ENCODE measurements around the gene CCDC141. TPM values are rescaled to one million over a fixed set of nuclear protein-coding genes. Genes with fewer than 3 reads are reported as not detected.
"Not testable (repeated sequence)": the region's sequence is repeated elsewhere in the genome, so short reads cannot be mapped to it uniquely, and the experiment has no call there.

Gene CCDC141
- total and polyA plus RNA-seq, 7 donors = under 0.01 to 8.6 (median 3.8) TPM; not detected in 1

GRCh38 chr2:179096090-179096489, 46.2 kb upstream of the CCDC141 start:
- Histone ChIP-seq H3K4me3 (no peak overlapping the region), H3K9me3 (peaks cover 0 to 3% (median 0%) of the 10 kb centered on the region in 4 donors), H3K27me3 (no peaks in the 10 kb centered on the region), H3K36me3 (no peaks in the 10 kb centered on the region), H3K4me1 (no peaks in the 10 kb centered on the region), H3K27ac (no peak overlapping the region)
- no peak for TF ChIP-seq EP300 (IDR thresholded peaks at IDR 0.05)
- TF ChIP-seq POLR2A (IDR thresholded peaks at IDR 0.05) = no peak
- TF ChIP-seq POLR2AphosphoS5 (IDR thresholded peaks at IDR 0.05) = no peak
- TF ChIP-seq, protein P1, sequence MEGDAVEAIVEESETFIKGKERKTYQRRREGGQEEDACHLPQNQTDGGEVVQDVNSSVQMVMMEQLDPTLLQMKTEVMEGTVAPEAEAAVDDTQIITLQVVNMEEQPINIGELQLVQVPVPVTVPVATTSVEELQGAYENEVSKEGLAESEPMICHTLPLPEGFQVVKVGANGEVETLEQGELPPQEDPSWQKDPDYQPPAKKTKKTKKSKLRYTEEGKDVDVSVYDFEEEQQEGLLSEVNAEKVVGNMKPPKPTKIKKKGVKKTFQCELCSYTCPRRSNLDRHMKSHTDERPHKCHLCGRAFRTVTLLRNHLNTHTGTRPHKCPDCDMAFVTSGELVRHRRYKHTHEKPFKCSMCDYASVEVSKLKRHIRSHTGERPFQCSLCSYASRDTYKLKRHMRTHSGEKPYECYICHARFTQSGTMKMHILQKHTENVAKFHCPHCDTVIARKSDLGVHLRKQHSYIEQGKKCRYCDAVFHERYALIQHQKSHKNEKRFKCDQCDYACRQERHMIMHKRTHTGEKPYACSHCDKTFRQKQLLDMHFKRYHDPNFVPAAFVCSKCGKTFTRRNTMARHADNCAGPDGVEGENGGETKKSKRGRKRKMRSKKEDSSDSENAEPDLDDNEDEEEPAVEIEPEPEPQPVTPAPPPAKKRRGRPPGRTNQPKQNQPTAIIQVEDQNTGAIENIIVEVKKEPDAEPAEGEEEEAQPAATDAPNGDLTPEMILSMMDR (IDR thresholded peaks at IDR 0.05) = no peak
- intact Hi-C loops (cut with DNase I) = no loop called here
- WGBS, 2 donors = 36 to 54% methylated on average over 3 of the region's 3 CpGs
- no peak for DNase-seq

GRCh38 chr2:179092912-179093311, 43.0 kb upstream of the CCDC141 start:
- H3K27me3 ChIP-seq; H3K36me3 ChIP-seq; intact Hi-C loops (cut with DNase I); H3K4me1 ChIP-seq; H3K9me3 ChIP-seq; DNase-seq; H3K27ac ChIP-seq; H3K4me3 ChIP-seq: not testable (repeated sequence)
- WGBS, 2 donors = 89 to 90% methylated on average over 4 of the region's 4 CpGs

GRCh38 chr2:179082697-179083096, 32.8 kb upstream of the CCDC141 start:
- whole genome bisulfite sequencing, 2 donors = 68 to 94% methylated on average over 2 of the region's 2 CpGs
- intact Hi-C loops (cut with DNase I) = no loop called here
- Histone ChIP-seq H3K4me1 (no peaks in the 10 kb centered on the region), H3K9me3 (peaks cover 0 to 3% (median 0%) of the 10 kb centered on the region in 4 donors), H3K36me3 (no peaks in the 10 kb centered on the region), H3K27me3 (no peaks in the 10 kb centered on the region), H3K27ac (no peak overlapping the region), H3K4me3 (no peak overlapping the region)
- DNase-seq = no peak
- TF ChIP-seq POLR2AphosphoS5 (IDR thresholded peaks at IDR 0.05) (no peak), EP300 (IDR thresholded peaks at IDR 0.05) (no peak), POLR2A (IDR thresholded peaks at IDR 0.05) (no peak)
- TF ChIP-seq, protein P1 (IDR thresholded peaks at IDR 0.05) = no peak

DNA sequence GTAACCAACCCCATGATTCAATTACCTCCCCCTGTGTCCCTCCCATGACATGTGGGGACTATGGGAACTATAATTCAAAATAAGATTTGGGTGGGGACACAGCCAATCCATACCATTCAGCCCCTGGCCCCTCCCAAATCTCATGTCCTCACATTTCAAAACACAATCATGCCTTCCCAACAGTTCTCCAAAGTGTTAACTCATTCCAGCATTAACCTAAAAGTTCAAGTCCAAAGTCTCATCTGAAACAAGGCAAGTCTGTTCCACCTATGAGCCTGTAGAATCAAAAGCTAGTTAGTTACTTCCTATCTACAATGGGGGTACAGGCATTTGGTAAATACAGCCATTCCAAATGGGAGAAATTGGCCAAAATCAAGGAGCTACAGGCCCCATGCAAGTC, 32.0 kb upstream of the CCDC141 start:
- H3K36me3 ChIP-seq = no peaks in the 10 kb centered on the region
- no peak overlapping the region for H3K4me3 ChIP-seq
- no peak overlapping the region for H3K27ac ChIP-seq
- H3K27me3 ChIP-seq = no peaks in the 10 kb centered on the region
- no peak for DNase-seq
- intact Hi-C loops (cut with DNase I) = no loop called here
- H3K4me1 ChIP-seq = no peaks in the 10 kb centered on the region
- no peak for TF ChIP-seq EP300 (IDR thresholded peaks at IDR 0.05)
- no peak for TF ChIP-seq POLR2A (IDR thresholded peaks at IDR 0.05)
- TF ChIP-seq, protein P1 (IDR thresholded peaks at IDR 0.05) = no peak
- no peak for TF ChIP-seq POLR2AphosphoS5 (IDR thresholded peaks at IDR 0.05)
- peaks cover 0 to 3% (median 0%) of the 10 kb centered on the region in 4 donors for H3K9me3 ChIP-seq

GRCh38 chr2:179072527-179072926, 22.6 kb upstream of the CCDC141 start:
- Histone ChIP-seq H3K4me1 (no peaks in the 10 kb centered on the region), H3K27ac (no peak overlapping the region), H3K36me3 (no peaks in the 10 kb centered on the region), H3K27me3 (no peaks in the 10 kb centered on the region), H3K9me3 (no peaks in the 10 kb centered on the region), H3K4me3 (no peak overlapping the region)
- WGBS, 2 donors = 41 to 71% methylated on average over 3 of the region's 3 CpGs
- no peak for TF ChIP-seq EP300 (IDR thresholded peaks at IDR 0.05)
- no peak for TF ChIP-seq POLR2AphosphoS5 (IDR thresholded peaks at IDR 0.05)
- TF ChIP-seq, protein P1 (IDR thresholded peaks at IDR 0.05) = no peak
- TF ChIP-seq POLR2A (IDR thresholded peaks at IDR 0.05) = no peak
- no peak for DNase-seq
- intact Hi-C loops (cut with DNase I) = no loop called here
